ENCODE data around the gene SYNJ1.
"Not testable (repeated sequence)": the region's sequence is repeated elsewhere in the genome, so short reads cannot be mapped to it uniquely, and the experiment has no call there.

GRCh38 chr21:32773048-32773344, 45.2 kb upstream of the SYNJ1 start:
- TF ChIP-seq CTCF (IDR thresholded peaks at IDR 0.05); POLR2AphosphoS5 (IDR thresholded peaks at IDR 0.05; ENCODE audit: low read depth, low read length); REST (IDR thresholded peaks at IDR 0.05; ENCODE audit: insufficient read depth in 1 of 2, low read depth in 2 of 2, low read length in 1 of 2): not testable (repeated sequence)
